Measurements from ENCODE around the gene VAPB.

The VAPB gene

DNA sequence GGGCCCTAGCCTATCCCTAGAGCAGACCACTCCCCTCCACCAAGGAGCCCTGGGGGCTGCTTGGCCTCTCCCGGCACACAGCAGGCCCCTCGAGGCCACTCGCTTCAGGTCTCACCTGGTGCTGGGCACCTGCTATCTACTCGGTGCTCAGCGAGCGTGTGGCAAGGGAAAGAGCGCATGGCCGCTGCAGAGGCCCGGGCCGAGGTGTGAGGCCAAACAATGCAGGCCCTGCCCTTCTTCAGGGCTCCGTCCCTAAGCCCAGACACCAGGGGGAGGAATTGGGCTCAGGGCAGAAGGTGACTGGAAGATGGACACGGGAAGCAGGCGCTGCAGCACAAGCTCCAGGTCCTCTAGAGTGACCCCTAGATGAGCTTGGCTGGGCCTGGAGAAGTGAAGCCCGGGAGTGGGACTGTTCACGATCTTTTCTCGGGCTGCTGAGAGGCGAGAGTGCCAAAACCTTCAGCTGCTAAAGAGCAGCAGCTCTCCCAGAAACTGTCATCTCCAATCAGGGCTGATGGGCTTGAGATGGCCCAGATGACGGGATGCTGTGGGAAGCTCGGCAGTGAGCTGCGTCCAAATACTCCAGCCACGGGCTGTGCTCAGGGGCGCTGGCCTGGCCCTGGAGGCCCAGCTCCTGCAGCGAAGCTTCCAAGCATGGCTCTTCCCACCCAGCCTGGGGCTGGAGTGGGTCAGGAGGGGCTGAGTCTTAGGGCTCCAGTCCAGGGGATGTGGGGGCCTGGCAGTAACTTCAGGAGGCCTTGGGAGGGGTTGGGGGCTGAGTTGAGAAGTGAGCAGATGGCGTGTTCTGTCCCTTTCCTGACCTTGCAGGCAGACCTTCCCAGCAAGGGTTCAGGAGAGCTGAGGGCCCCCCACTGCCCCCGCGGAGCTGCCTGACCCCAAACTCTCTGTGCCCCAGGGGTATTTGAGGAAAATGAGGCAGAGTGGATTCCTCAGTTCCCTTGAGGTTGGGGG is 82.5 kb downstream of the VAPB start:
- H3K4me3 ChIP-seq (ENCODE audit: low read length): no peak overlapping the region
- TF ChIP-seq, protein P1, sequence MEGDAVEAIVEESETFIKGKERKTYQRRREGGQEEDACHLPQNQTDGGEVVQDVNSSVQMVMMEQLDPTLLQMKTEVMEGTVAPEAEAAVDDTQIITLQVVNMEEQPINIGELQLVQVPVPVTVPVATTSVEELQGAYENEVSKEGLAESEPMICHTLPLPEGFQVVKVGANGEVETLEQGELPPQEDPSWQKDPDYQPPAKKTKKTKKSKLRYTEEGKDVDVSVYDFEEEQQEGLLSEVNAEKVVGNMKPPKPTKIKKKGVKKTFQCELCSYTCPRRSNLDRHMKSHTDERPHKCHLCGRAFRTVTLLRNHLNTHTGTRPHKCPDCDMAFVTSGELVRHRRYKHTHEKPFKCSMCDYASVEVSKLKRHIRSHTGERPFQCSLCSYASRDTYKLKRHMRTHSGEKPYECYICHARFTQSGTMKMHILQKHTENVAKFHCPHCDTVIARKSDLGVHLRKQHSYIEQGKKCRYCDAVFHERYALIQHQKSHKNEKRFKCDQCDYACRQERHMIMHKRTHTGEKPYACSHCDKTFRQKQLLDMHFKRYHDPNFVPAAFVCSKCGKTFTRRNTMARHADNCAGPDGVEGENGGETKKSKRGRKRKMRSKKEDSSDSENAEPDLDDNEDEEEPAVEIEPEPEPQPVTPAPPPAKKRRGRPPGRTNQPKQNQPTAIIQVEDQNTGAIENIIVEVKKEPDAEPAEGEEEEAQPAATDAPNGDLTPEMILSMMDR (IDR thresholded peaks at IDR 0.05; ENCODE audit: insufficient read depth, low read depth, low read length, missing control alignments): no peak
- no peak for DNase-seq (ENCODE audit: low read depth)

DNA sequence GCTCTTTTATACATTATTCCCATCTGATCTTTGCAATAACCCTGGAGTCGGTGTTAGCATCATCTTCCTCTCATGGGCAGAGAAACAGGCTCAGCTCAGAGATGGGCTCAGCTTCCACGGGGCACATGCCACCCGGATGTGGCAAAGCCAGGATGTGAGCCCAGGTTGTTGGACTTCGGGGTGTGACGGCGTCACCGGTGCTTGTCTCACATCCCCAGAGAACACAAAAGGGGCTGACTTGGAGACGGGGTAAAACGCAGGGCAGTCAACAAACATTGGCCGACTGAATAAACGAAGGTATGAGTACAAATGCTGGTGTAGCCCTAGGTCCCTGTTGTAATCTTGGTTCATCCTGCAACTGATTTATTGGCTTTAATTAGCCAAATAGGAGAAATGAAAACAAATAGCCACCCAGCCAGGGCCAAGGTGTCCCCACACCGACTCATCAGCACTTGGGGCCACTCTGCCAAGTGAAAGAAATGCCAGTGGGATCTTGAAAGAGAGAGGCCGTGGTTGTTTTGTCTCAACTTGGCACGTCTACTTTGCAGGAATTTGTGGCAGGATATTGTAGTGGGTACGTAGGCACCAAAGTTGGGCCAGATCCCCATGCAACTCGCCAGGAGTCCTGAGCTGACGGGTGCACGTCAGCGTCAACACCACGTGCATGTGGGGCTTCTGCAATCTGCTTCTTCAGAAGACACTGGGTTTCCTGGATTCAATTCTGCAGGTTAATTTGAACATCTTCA is 83.4 kb downstream of the VAPB start:
- DNase-seq (ENCODE audit: low read depth): no peak
- no peak overlapping the region for H3K4me3 ChIP-seq (ENCODE audit: low read length)
- TF ChIP-seq, protein P1 (IDR thresholded peaks at IDR 0.05; ENCODE audit: insufficient read depth, low read depth, low read length, missing control alignments): no peak

DNA sequence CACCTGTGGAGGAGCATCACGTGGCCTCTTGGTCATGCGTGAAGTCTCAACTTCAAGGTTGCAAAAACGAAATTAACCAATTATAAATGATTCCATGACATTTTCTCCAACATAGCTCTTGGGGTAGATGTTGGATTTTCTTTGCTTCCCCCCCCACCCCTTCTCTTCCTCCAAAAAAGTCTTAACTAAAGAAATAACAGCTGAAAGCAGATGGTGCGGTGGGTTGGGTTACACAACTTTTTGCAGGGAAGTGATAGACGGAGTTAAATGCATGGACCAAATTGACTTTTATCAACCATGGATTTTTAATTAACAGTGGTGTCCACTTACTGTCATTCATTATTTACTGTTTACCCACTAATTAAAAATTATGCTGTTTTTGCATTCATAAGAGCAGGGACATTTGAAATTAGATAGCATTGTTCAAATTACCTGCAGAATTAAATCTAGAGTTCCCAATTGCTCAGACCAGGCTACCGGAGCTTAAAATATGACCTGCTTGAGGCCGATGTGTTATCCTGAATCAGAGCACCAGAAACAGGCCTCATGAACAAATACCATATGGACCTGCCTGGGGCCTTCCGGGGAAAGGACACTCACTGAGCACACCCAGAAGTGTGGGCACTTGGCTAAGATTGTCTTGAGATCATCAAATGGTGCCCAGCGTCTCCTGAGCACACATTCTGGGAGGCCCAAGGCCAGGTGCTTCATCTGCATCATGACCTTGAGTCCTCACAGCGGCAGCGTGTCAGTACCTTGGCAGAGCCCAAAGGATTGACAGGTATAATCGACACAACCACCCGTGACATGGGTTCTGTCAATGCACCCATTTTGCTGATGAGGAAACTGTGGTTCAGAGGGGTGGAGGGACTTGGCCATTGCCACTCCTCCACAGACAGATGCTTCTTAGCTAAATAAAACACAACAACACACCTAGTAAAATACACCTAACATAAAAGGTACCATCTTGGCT is 84.7 kb downstream of the VAPB start:
- no peak for DNase-seq (ENCODE audit: low read depth)
- TF ChIP-seq, protein P1 (IDR thresholded peaks at IDR 0.05; ENCODE audit: insufficient read depth, low read depth, low read length, missing control alignments): no peak
- H3K4me3 ChIP-seq (ENCODE audit: low read length): no peak overlapping the region

DNA sequence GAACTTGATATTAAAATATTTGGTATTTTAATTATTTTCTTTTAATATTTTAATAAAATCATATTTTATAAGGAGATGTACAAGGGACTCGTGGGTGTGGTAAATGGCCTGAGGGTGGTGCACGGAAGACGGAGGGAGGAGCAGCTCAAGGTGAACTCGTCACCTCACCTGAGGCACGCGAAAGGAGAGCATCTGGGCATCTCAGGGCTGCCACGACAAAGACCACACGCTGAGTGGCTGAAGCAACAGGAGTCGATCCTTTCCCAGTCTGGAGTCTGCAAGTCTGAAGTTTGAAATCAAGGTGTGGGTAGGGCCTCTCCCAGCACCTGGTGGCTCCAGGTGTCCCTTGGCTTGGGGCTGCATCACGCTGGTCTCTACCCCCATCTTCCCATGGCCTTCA is 86.4 kb downstream of the VAPB start:
- TF ChIP-seq, protein P1 (IDR thresholded peaks at IDR 0.05; ENCODE audit: insufficient read depth, low read depth, low read length, missing control alignments): no peak
- no peak for DNase-seq (ENCODE audit: low read depth)
- H3K4me3 ChIP-seq (ENCODE audit: low read length): no peak overlapping the region

DNA sequence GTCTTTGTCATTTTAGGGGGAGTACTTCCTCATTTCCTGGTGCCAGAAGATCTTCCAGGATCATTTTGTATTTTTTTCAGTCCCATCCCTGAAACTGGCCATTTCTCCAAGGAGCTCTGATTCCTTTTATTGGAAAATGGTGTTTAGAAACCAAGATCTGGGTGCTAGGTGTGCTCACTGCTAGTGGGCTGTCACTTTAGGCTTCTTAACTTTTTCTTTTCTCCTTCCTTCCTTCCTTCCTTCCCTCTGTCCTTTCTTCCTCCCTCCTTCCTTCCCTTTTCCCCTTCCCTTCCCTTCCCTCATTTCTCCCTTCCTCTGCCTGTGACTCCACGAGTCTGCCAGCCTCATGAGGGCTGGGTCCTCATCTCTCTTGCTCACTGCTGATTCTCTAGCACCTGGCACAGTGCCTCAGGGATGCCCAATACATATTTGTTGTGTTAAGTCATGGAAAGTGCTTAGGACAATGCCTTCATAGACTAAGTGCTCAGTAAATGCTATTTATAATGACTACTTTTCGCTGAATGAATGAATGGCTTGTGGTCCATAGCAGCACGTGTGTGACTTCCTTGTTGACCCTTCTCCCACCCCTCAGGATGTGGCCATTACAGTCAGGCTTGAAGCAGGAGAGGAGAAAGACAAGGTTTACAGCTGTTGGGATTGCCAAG is 89.2 kb downstream of the VAPB start:
- peak; percentile 54 for DNase-seq (ENCODE audit: low read depth)
- H3K4me3 ChIP-seq (ENCODE audit: low read length): no peak overlapping the region
- TF ChIP-seq, protein P1 (IDR thresholded peaks at IDR 0.05; ENCODE audit: insufficient read depth, low read depth, low read length, missing control alignments): no peak

Measured in epithelial cell of esophagus (primary cell).